BE2C (cell line): ENCODE results near the gene MUC5AC.

ENCODE experiments used
- DNase-seq: peaks from one replicate; pipeline ENCODE4 v3.0.0-alpha.2; 2020
- H3K27me3 ChIP-seq: fragments of 250-450 bp; sonication (Bioruptor Pico); 2 replicates; pipeline ENCODE4 v1.5.1; 2020; ENCODE audit warnings: mild to moderate bottlenecking
- H3K36me3 ChIP-seq: fragments of 250-450 bp; sonication (Bioruptor Pico); 2 replicates; pipeline ENCODE4 v1.5.1; 2020; ENCODE audit warnings: mild to moderate bottlenecking
- H3K4me1 ChIP-seq: fragments of 250-450 bp; sonication (Bioruptor Pico); 2 replicates; pipeline ENCODE4 v1.5.1; 2020
- H3K4me3 ChIP-seq: 2 replicates; pipeline ENCODE4 v1.5.1; 2011; ENCODE audit warnings: low read depth, low read length
- H3K9me3 ChIP-seq: fragments of 250-450 bp; sonication (Bioruptor Pico); 2 replicates; pipeline ENCODE4 v1.5.1; 2020
- CTCF ChIP-seq: IDR thresholded peaks from 2 replicates; pipeline ENCODE4 v1.5.1; 2012; ENCODE audit warnings: mild to moderate bottlenecking, low read depth, low read length

MUC5AC gene

GRCh38 chr11:1228101-1228821, 70.5 kb downstream of the MUC5AC start:
- no peaks in the 10 kb centered on the region for H3K4me1 ChIP-seq
- DNase-seq = peak; percentile 2

GRCh38 chr11:1228921-1229451, 71.2 kb downstream of the MUC5AC start:
- no peaks in the 10 kb centered on the region for H3K36me3 ChIP-seq
- DNase-seq = peak; percentile 4
- peaks cover 17% of the 10 kb centered on the region for H3K27me3 ChIP-seq
- H3K9me3 ChIP-seq = no peaks in the 10 kb centered on the region
- H3K4me1 ChIP-seq = no peaks in the 10 kb centered on the region
- TF ChIP-seq CTCF = no peak
- H3K4me3 ChIP-seq = no peak overlapping the region

More at GRCh38 chr11:1228101-1228821, 70.5 kb downstream of the MUC5AC start:
- Histone ChIP-seq H3K9me3 (no peaks in the 10 kb centered on the region), H3K27me3 (peaks cover 17% of the 10 kb centered on the region), H3K36me3 (no peaks in the 10 kb centered on the region), H3K4me3 (no peak overlapping the region)
- TF ChIP-seq CTCF = no peak

- H3K9me3 ChIP-seq = no peaks in the 10 kb centered on the region
Observed at GRCh38 chr11:1229471-1230120, 71.8 kb downstream of the MUC5AC start.

GRCh38 chr11:1230121-1230455, 72.3 kb downstream of the MUC5AC start:
- Histone ChIP-seq H3K4me3 (no peak overlapping the region), H3K27me3 (peaks cover 17% of the 10 kb centered on the region), H3K9me3 (no peaks in the 10 kb centered on the region), H3K4me1 (no peaks in the 10 kb centered on the region), H3K36me3 (no peaks in the 10 kb centered on the region)
- TF ChIP-seq CTCF = no peak
- no peak for DNase-seq

More at GRCh38 chr11:1229471-1230120, 71.8 kb downstream of the MUC5AC start:
- Histone ChIP-seq H3K36me3 (no peaks in the 10 kb centered on the region), H3K4me3 (no peak overlapping the region), H3K27me3 (peaks cover 17% of the 10 kb centered on the region), H3K4me1 (no peaks in the 10 kb centered on the region)
- DNase-seq = peak; percentile 3
- no peak for TF ChIP-seq CTCF

GRCh38 chr11:1230456-1231395, 73.0 kb downstream of the MUC5AC start:
- H3K27me3 ChIP-seq = peaks cover 17% of the 10 kb centered on the region
- H3K36me3 ChIP-seq = no peaks in the 10 kb centered on the region
- no peak overlapping the region for H3K4me3 ChIP-seq
- TF ChIP-seq CTCF = no peak
- no peaks in the 10 kb centered on the region for H3K9me3 ChIP-seq
- H3K4me1 ChIP-seq = no peaks in the 10 kb centered on the region
- DNase-seq = peak; percentile 19
